ENCODE results near the gene LRRC55.
"Not testable (repeated sequence)": the region's sequence is repeated elsewhere in the genome, so short reads cannot be mapped to it uniquely, and the experiment has no call there.

LRRC55 gene

GRCh38 chr11:57155400-57155799 lies 26.4 kb upstream of the LRRC55 start:
- TF ChIP-seq GATA1 (IDR thresholded peaks at IDR 0.05; ENCODE audit: low read depth, low read length) (no peak), POLR2A (IDR thresholded peaks at IDR 0.05; ENCODE audit: low read length) (no peak)
- DNase-seq: no peak

GRCh38 chr11:57155838-57156607 lies 25.7 kb upstream of the LRRC55 start:
- TF ChIP-seq POLR2A (IDR thresholded peaks at IDR 0.05; ENCODE audit: low read length) (no peak), GATA1 (IDR thresholded peaks at IDR 0.05; ENCODE audit: low read depth, low read length) (no peak)
- DNase-seq: no peak

DNA sequence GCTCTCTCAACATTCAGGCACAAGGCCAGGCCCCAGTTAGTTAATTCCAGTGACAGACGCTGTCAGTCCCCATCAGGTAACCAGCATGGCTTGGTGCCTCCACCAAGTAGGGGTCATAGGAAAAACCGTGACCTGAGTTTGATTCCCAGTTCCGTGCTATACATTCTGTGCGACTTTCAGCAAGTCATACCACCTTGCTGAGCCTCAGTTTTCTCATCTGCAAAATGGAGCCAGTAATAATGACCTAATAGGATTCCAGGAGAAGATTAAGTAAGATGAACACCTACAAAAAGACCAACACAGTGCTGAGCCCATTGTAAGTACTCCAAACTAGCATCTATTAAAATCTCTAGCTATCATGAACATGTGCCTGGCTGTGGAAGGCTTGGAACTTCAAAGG lies 24.8 kb upstream of the LRRC55 start:
- TF ChIP-seq POLR2A (IDR thresholded peaks at IDR 0.05; ENCODE audit: low read length) (no peak), GATA1 (IDR thresholded peaks at IDR 0.05; ENCODE audit: low read depth, low read length) (no peak)
- DNase-seq: no peak

DNA sequence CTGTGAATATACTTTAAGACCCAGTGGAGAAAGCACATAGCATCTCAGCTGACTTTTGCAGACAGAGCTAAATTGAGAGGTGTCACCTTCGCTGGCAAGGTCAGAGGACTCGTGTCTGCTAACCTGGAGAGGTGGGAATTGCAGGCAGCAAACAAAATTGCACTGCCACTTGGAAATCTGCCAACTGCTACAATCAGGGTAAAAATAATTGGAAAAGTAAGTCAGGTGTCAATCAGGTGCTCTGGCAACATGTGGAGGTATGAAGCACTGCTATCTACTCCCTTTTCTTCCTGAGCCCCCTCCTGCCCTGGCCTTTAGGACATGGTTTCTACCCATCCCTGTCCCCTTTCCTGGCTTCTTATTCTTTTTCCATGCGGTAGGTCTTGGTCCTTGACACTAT lies 24.1 kb upstream of the LRRC55 start:
- TF ChIP-seq POLR2A (IDR thresholded peaks at IDR 0.05; ENCODE audit: low read length) (no peak), GATA1 (IDR thresholded peaks at IDR 0.05; ENCODE audit: low read depth, low read length) (no peak)
- DNase-seq: no peak

GRCh38 chr11:57158180-57158579 lies 23.6 kb upstream of the LRRC55 start:
- no peak for TF ChIP-seq GATA1 (IDR thresholded peaks at IDR 0.05; ENCODE audit: low read depth, low read length)
- TF ChIP-seq POLR2A (IDR thresholded peaks at IDR 0.05; ENCODE audit: low read length): no peak
- no peak for DNase-seq

DNA sequence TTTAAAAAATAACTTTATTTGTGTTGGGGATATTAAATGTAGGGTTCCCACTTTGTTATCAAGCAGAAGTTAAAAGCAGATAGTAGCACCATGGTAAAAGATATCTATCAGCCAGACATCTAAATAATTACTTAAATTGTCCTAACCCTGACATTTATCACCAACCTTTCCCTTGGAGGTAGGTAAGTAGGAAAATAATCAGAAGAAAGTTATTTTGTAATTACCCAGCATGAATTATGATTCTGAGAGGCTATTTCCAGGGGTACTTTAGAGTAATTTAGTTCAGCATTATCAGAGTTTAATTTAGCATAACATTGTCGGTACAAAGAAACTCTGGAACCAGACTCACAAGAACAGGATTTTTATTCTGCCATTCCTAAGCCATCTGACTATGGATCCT lies 23.2 kb upstream of the LRRC55 start:
- TF ChIP-seq POLR2A (IDR thresholded peaks at IDR 0.05; ENCODE audit: low read length) (no peak), GATA1 (IDR thresholded peaks at IDR 0.05; ENCODE audit: low read depth, low read length) (no peak)
- DNase-seq: no peak

DNA sequence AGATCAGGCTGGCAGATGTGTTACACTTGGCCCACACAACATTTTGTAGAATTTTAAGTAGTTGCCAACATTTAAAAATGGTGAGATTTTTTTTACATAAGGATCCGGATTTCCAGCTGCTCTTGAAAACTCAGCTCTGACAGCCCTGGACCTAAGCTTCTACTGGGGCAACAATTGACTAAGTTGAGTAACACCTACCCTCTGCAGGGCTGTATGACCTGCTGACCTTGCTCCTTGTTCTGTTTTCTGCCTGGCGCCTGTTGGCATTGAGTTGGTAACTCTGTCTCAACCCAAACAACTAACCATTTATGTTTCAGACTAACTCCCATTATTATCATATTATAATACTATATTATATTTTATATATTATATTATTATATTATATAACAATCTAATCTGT lies 21.1 kb upstream of the LRRC55 start:
- no peak for TF ChIP-seq GATA1 (IDR thresholded peaks at IDR 0.05; ENCODE audit: low read depth, low read length)
- no peak for TF ChIP-seq POLR2A (IDR thresholded peaks at IDR 0.05; ENCODE audit: low read length)

DNA sequence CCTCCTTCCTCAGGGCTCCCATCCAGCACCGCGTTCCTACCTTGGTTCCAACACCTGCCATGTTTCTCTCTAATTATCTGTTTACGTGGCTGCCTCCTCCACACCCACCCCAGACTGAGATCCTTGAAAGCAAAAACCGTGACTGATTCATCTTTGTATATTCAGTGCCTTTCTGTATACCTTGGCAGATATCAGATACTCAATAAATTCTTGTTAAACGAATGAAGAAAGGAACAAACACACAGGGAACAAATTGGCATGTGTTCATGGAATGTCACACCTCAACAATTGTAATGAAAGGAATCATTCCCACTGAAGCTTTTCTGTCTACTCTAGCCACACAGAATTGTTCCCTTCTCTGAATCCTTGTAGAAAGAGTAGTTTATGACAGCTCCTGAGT lies 20.4 kb upstream of the LRRC55 start:
- no peak for DNase-seq
- TF ChIP-seq GATA1 (IDR thresholded peaks at IDR 0.05; ENCODE audit: low read depth, low read length) (no peak), POLR2A (IDR thresholded peaks at IDR 0.05; ENCODE audit: low read length) (no peak)

More for the DNA sequence above, 21.1 kb upstream of the LRRC55 start:
- no peak for DNase-seq

DNA sequence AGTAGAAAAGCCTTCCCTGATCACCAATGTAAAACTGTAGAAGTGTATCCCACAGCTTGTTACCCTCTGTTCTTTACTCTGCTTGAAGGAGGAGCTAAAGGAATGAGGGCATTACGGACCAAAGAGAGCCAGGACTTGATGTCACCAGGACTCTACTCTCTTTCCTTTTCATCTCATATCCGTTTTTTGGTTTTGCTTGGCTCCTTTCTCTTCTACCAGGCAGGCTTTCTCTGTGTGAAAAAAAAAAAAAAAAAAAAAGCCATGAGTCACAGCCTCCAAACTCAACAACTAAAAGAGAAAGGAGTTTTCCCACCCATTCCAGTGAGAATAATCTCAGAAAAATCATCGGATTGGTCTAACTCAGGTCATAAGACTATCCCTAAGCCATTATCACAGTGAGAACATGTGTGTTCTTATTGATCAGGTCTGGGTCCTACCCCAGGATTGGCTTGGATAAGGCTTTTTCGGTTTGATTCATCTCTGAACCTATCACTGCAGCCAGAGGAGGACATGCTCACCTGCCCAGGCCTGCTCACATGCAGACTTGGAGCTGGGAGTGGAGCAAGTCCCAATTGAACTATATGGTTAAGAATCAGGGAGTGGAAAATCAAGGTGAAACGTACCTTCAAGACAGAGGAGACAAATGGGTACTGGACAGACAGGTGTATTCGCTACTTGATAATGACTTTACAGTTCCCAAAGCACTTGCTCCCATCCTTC lies 19.4 kb upstream of the LRRC55 start:
- no peak for DNase-seq
- no peak for TF ChIP-seq POLR2A (IDR thresholded peaks at IDR 0.05; ENCODE audit: low read length)
- no peak for TF ChIP-seq GATA1 (IDR thresholded peaks at IDR 0.05; ENCODE audit: low read depth, low read length)

DNA sequence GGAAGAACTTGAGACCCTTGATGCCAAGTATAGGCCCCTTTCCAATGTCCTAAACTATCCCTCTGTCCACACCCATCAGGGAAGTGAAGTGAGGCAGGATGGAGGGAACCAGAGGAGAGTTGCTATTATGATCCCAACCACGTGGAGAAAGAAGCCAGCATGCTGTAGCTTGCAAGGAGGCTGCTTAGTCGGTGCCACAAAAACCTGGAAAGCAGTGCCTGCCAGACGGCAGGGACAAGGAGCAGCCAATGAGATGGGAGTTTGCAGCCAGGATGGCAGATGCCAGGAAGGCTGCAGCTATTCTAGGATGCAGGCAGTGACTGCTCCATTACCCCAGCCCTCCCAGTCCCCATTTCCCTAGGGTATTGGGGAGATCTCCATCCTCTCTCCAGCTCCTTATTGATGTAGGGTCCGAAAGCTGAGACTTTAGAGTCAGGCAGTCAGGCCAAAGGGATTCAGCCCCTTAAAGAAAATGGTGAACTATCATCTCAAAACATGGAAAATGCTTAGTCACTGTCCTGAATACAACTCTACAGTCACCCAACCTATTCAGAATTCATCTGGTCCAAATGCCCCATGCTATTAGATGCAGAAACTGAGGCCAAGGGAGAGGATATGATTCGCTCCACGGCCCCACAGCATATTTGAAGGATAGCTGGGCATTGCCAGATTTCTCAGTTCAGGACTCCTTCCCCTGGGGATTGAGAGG lies 18.4 kb upstream of the LRRC55 start:
- TF ChIP-seq GATA1 (IDR thresholded peaks at IDR 0.05; ENCODE audit: low read depth, low read length): no peak
- TF ChIP-seq POLR2A (IDR thresholded peaks at IDR 0.05; ENCODE audit: low read length): no peak
- DNase-seq: no peak

DNA sequence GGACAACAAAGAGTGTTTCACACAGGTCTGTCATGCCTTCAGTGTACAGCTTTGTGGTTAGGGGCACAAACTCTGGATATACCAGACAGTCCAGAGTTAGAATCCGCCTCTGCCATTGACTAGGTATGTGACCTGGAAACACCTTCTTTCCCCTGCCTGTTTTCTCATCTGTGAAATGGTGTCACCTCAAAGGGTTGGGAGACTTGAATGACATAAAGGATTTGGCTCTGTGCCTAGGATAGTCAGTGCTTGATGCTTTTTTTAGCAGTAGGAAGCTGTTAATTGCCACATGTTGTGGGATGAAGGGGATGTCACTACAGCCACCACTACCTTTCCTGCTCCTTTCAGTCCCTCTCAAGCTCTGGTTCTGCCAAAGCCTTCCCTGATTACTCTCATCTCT lies 17.4 kb upstream of the LRRC55 start:
- DNase-seq: no peak
- no peak for TF ChIP-seq GATA1 (IDR thresholded peaks at IDR 0.05; ENCODE audit: low read depth, low read length)
- TF ChIP-seq POLR2A (IDR thresholded peaks at IDR 0.05; ENCODE audit: low read length): no peak

- TF ChIP-seq GATA1 (IDR thresholded peaks at IDR 0.05; ENCODE audit: low read depth, low read length): no peak
- no peak for TF ChIP-seq POLR2A (IDR thresholded peaks at IDR 0.05; ENCODE audit: low read length)
- no peak for DNase-seq
These were observed 14.5 kb upstream of the LRRC55 start for GRCh38 chr11:57167125-57167846.

DNA sequence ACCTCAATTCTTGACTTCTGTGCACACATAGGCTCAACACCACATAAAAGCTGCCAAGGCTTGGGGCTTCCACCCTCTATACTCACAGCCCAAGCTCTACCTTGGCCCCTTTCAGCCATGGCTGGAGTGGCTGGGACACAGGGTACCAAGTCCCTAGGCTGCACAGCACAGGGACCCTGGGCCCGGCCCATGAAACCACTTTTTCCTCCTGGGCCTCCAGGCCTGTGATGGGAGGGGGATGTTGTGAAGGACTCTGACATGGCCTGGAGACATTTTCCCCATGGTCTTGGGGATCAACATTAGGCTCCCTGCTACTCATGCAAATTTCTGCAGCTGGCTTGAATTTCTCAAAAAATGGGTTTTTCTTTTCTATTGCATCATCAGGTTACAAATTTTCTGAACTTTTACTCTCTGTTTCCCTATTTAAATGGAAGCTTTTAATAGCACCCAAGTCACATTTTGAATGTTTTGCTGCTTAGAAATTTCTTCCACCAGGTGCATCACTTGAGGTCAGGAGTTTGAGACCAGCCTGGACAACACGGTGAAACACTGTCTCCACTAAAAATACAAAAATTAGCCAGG lies 11.9 kb upstream of the LRRC55 start:
- not testable (repeated sequence) for DNase-seq

DNA sequence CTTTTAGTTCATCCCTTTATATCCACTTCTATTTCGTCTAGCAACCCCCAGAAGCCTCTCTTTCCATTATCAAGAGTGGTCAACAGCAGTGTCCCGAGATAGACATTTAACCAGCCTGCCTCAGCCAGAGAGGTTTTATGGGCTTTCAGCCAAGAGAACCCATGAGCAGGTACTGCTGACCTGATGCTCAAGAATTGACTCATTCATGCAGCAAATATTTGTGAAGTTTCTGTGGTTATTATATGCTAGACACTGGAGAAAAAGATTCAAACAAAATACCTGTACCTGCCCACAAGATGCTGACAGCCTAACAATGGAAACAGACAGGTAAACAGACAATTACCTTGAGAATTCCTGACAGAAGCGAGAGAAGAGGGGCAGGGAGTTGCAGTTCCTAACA lies 9.7 kb upstream of the LRRC55 start:
- TF ChIP-seq POLR2A (IDR thresholded peaks at IDR 0.05; ENCODE audit: low read length): no peak
- no peak for TF ChIP-seq GATA1 (IDR thresholded peaks at IDR 0.05; ENCODE audit: low read depth, low read length)
- DNase-seq: no peak

Data from erythroblast (primary cell).